ENCODE measurements around the gene ZNF407.

Gene ZNF407

GRCh38 chr18:74573053-74573452, 24.6 kb upstream of the ZNF407 start:
- intact Hi-C loops (cut with DNase I): no loop called here
- DNase-seq: no peak

DNA sequence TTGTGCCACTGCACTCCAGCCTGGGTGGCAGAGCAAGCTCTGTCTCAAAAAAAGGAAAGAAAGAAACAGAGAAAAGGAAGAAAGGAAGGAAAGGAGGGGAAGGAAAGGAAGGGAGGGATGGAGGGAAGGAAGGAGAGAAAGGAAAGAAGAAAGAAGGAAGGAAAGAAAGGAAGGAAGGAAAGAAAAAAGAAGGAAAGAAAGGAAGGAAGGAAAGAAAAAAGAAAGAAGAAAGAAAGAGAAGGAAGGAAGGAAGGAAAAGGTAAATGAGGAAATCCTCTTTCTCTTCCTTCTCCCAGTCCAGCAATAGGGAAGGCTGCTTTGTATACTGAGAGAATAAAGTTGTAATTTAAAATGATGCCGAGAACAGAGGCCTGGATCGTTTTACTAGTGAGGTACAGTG, 22.8 kb upstream of the ZNF407 start:
- no peak for DNase-seq
- intact Hi-C loops (cut with DNase I): no loop called here

DNA sequence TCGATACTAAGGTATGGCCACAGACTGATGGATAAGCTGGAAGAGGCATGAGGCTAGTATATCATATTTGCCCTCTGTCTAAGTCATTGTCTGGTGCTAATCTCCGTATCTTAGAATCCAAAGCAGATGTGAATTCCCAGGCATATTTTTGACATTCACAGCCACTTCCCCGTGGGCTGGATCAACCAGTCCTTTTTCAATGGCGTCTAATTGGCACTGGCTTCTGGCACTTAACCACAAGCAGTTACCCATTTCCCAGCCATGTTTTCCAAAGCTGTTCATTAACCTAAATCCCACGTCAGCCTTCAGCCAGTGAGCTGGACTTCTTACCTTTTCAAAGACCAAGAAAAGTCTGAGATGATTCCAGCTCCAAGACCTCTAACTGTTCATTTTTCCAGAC, 20.7 kb upstream of the ZNF407 start:
- intact Hi-C loops (cut with DNase I): no loop called here
- DNase-seq: no peak

DNA sequence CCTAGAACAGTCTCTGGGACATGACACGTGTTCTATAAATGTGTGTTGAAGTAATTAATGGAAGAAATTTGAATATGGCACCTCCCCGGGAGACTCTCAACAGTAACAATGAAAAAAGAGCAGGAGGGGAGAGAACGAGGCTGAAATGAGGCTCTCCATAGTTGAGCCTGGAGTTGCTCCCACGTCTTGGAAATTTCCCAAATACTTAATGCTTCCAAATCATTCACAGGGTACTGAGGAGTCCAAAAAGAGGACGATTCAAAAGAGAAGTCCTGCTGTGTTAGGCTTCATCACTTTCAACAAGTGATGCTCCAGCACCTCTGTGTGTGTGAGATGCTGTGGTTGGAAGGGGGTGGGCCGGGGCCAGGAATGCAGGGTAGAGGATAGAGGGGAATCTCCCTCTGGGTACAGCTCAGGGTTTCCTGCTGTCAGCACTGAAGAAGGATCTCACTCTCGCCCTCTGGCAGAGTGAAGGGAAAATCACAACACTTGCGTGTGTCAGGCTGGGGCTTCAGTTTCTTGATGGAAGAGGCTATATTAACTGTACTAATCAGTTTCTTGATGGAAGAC, 18.1 kb upstream of the ZNF407 start:
- DNase-seq: no peak
- intact Hi-C loops (cut with DNase I): no loop called here

- no peak for DNase-seq
- intact Hi-C loops (cut with DNase I): no loop called here
Observed at GRCh38 chr18:74582642-74583041, 15.0 kb upstream of the ZNF407 start.

GRCh38 chr18:74587441-74587840, 10.2 kb upstream of the ZNF407 start:
- DNase-seq: no peak
- intact Hi-C loops (cut with DNase I): no loop called here

GRCh38 chr18:74589021-74589420, 8.6 kb upstream of the ZNF407 start:
- peak in 1 of 42 donors; percentile 42 for DNase-seq
- intact Hi-C loops (cut with DNase I): no loop called here

- intact Hi-C loops (cut with DNase I): no loop called here
- DNase-seq: no peak
Observed at GRCh38 chr18:74589811-74590210, 7.9 kb upstream of the ZNF407 start.

DNA sequence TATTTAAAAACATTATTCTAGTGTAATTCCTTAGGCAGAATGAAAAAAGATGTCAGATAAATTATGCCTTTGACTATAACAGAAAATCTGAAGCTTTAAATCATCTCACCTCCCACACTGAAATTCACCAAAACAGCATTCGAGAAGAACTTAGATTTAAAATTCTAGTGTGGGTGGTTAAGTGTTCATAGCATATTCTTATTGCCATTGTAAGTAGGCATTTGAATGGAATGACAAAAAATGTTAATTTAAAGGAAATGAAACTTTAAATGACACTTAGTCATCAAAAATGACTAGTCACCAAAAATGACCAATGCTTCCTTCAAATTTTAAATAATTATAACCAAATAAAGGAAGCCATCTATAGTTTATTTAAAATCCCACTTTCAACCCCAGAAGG, 7.0 kb upstream of the ZNF407 start:
- intact Hi-C loops (cut with DNase I): no loop called here

DNA sequence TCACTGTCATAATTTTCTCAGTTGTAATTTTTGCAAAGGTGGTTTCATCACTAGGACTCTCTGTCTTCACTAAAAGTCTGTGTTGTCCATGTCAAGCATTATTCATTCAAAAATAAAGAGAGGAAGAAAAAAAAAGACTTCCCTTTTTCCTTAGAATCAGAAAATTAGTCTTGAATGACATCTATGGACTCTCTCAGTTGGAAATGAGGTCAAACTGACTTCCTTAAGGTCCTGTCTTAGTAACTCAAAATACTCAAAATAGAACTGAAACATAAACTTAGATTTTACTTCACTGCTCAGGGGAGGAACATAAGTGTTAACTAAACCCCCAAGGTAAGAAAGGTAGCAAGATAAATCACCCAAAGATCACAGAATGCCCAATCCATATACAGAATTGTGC, 2.2 kb upstream of the ZNF407 start:
- intact Hi-C loops (cut with DNase I): no loop called here
- no peak for DNase-seq

More for the DNA sequence above, 7.0 kb upstream of the ZNF407 start:
- DNase-seq: peak in 1 of 42 donors; percentile 7

DNA sequence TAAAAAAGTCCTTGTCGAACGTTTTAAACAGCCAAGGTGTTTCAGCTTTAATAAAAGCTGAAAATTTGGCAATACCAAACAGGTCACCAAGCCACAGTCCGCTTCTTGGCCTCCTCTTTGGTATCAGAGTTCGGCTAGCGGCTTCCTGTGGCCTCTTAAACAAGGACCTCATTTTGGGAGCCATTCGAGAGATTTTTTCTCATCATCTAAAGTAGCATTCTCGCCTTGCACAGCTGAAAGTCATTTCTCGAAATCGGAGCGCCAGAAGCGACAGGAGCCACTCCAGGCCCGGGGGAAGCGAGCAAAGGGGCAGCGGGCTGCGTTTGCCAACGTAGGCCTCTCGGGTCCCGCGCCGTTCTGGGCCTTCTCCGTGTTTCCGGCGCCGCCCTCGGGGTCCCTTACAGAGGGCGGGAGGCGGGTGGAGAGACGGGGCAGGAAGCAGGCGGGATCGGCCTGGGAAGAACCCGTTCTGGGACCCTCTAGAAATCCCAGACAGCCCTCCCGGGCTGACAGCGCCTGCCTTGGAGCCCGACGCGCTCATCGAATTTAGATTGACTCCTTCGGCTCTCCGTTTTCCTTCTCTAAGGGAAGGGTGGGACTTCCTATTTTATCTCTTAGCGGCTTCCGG, 522 bp upstream of the ZNF407 start:
- intact Hi-C loops (cut with DNase I): no loop called here
- peak; percentile 37 to 90 (median 76) for DNase-seq

DNA sequence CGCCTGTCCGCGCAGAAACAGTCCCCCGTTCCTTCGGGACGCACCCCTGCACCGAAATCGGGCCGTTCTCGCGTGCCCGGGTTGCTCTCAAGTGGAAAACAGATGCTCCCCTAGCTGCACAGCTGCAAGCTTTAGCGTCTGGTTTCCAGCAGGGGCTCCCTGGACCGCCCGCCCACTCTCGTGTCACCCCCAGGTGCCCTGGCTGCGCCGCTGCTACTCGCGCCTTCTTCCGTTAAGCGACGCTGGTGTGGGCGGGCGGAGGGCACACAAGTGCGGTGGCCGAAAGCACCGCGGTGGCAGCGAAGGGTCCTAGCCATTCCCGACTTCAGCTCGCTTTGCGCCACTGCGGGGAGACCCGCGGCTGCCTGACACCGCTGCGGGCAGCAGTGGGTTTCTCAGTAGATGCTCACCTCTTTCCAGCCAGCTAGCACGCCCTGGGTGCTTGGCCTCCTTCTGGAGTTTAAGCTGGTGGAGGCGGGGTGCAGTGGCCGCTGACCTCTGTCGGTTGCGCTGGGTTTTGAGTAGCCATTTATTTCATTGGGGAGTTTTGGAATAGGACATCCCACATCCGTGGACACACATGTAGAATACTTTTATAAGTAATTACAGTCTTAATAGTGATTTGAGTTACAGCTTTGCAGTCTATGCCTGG, 806 bp downstream of the ZNF407 start:
- DNase-seq: peak in 40 of 42 donors; percentile 15 to 74 (median 54)
- intact Hi-C loops (cut with DNase I): no loop called here

GRCh38 chr18:74604361-74604760, 6.7 kb downstream of the ZNF407 start:
- no peak for DNase-seq
- intact Hi-C loops (cut with DNase I): no loop called here

- intact Hi-C loops (cut with DNase I): no loop called here
- no peak for DNase-seq
Observed at GRCh38 chr18:74604774-74605173, 7.1 kb downstream of the ZNF407 start.

DNA sequence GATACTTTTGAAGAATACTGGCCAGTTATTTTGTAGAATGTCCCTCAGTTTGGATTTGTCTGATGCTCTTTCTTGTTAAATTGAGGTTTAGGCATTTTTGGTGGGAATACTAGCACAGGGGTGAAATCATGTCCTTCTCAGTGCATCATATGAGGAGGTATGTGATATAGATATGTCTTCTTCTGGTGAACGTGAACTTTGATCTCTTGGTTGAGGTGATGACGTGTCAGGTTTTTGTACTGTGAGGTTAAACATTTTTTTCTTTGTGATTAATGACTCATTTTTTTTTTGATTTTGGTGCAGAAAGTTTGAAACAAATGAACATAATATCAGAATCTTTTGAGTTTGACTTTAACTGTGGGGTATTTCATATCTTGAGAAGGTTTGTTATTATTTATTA, 11.0 kb downstream of the ZNF407 start:
- no peak for DNase-seq
- intact Hi-C loops (cut with DNase I): no loop called here

DNA sequence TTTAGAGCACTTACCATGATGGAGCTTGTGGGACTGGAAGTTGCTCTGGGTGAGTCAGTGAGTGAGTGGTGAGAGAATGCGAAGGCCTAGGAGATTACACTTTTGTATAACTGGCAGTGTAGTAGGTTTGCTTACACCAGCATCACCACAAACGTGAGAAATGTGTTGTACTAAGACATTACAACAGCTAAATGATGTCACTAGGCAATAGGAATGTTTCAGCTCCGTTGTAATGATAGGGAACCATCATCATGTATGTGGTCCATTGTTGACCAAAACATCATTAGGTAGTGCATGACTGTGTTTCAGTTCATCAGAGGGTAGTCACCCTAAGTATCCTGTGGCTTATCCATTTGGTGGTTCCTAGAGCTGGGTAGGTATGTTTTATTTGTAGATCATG, 11.9 kb downstream of the ZNF407 start:
- no peak for DNase-seq
- intact Hi-C loops (cut with DNase I): no loop called here

DNA sequence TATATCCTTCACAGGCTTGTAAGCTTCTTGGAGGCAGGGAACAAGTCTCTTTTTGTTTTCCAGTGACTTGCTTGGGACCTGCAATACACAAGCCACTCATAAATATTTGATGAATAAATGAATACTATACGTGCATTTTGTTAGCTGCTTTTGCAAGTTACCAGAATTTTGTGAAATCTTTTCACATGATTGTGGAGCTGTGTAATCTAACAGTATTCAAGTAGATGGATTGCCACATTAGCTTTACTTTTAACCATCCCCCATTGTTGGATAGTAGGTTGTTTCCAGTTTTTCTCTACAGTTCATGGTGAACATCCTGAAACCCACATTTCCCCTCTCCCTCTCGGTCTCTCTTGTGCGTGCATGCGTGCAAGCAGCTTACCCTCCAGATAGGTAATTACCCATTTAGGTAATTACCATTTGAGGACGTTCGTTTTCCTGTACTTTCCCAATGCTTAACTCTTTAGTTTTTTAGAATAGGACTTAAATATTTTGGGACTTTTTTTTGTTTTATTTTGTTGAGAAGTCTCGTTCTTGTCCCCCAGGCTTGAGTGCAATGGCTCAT, 12.5 kb downstream of the ZNF407 start:
- DNase-seq: no peak
- intact Hi-C loops (cut with DNase I): no loop called here

DNA sequence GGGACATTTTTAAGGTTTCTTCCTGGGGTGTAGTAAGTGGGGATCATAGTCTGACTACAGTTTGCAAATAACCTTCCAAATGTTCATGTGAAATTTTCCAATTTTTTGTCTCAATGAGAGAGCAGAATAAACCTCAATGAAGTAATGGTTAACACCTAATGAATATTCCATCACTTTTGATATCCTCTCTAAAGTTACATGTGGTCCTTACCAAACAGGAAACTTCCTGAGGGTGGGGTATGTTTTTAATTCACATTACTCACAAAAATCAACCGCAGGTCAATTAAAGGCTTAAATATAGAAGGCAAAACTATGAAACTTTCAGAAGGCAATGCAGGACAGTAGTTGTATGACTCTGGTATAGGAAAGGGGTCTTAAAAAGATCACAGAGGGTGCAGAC, 13.2 kb downstream of the ZNF407 start:
- no peak for DNase-seq
- intact Hi-C loops (cut with DNase I): no loop called here

DNA sequence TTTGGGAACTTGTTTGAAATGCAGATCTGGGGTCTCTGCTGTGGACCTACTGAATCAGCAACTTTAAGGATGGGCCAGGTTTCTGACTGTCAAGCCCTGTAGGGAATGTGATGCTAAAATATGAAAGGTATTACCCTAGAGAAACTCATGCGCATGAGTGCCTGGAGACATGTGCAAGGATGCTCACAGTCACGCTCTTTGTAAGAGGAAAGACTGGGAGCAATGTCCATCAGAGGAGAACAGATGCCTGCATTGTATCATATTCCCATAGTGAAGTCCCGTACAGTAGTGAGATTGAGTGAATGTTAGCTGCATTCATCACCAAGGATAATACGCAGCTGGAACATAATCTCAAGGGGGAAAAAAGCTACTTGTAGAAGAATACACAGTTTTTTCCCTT, 14.1 kb downstream of the ZNF407 start:
- DNase-seq: peak in 4 of 42 donors; percentile 24 to 62 (median 38)
- intact Hi-C loops (cut with DNase I): no loop called here

GRCh38 chr18:74613381-74613780, 15.7 kb downstream of the ZNF407 start:
- peak in 4 of 42 donors; percentile 11 to 50 (median 37) for DNase-seq
- intact Hi-C loops (cut with DNase I): no loop called here

GRCh38 chr18:74616494-74616893, 18.8 kb downstream of the ZNF407 start:
- intact Hi-C loops (cut with DNase I): no loop called here
- no peak for DNase-seq

Measured in head of caudate nucleus (tissue), 42 donors.